ENCODE data around the gene CEP83.

- TF ChIP-seq CTCF (IDR thresholded peaks at IDR 0.05) (no peak), POLR2A (IDR thresholded peaks at IDR 0.05; ENCODE audit: low read depth) (no peak), POLR2AphosphoS5 (IDR thresholded peaks at IDR 0.05) (no peak)
Observed at GRCh38 chr12:94267537-94267872, 192.2 kb downstream of the CEP83 start.
